HG03045 (cell line): Measurements from ENCODE around the gene GRIN2D.

Experiments used
- ATAC-seq: cut with Tn5 transposase; IDR thresholded peaks from one replicate; pipeline ENCODE4 v1.9.1; 2021; ENCODE audit warnings: mild to moderate bottlenecking, moderate library complexity; ENCODE audit not compliant: unreplicated experiment

The GRIN2D gene

DNA sequence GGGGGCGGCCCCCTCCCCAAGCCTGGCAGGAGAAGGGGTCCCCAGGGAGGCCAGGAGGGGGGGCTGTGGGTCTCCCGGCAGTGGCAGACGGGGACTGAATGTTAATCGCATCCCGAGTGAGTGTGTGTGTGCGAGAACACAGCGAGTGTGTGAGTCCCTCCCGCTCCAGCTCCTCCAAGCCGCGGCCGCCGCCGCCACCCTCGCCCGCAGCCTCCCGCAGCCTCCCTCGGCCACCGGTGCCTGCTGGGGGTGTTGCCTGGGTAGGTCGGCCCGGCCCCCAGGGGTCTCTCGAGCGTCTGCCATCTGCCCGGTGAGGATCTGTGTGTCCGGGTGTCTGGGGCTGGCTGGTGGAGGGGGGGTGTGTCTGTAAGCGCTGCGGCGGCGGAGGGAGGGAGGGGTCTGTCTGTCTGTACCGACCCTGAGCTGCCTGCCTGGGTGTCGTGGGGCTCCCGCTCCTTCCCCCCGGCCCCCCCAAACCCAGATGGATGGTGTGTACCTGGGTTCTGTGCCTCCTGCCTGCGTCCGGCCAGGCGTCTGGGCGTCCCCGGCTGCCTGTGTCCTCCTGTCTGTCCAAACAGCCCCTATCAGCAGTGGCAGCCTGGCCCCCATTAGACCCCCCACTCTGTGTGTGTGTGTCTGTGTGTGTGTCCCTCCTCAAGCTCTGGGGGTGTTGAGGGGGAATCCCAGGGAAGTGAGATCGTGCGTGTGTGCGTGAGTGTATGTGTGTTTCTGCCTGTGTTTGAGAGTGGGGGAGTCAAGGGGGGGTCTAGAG is at the start of gene GRIN2D:
TSS of gene GRIN2D (plus strand) at position 110 of the 772 bp plus-strand sequence. CDS start 4,725 bp downstream, outside the sequence.
- ATAC-seq = no peak

DNA sequence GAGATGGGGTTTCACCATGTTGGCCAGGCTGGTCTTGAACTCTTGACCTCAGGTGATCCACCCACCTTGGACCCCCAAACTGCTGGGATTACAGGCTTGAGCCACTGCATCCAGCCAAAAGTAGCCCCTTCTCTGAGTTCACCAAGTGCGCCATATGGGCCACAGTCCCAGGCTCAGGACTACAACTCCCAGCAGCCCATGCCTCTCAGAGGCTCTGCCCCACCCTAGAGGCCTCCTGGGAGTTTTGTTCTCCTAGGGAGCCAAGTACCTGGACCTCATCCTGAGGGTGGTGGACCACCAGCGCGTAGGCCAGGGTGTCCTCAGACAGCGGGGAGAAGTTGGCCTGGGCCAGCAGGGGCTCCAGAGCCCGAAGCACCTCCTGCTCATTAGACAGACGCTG is 48.6 kb upstream of the GRIN2D start:
- no peak for ATAC-seq

GRCh38 chr19:48346191-48346590 is 47.3 kb upstream of the GRIN2D start:
- ATAC-seq = no peak

DNA sequence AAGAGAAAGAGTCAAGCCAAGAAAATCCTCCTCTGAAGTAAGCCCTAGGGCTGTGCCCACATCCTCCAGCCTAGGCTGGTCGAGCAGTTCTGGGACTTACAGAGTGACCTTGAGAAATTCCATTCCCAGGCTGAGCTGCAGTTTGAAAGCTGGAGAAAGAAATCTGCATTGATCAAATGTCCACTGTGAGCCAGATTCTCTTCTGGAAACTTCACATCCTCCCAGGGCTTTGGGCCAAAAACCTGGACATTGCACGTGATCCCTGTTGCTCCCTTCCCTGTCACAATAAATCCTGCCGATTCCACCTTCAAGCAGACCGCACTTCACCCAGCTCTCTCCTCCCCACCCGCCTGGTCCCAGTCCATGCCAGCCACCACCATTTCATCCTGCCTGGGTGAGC is 45.4 kb upstream of the GRIN2D start:
- ATAC-seq = no peak

- ATAC-seq = no peak
Measured at GRCh38 chr19:48348737-48349136, 44.7 kb upstream of the GRIN2D start.

DNA sequence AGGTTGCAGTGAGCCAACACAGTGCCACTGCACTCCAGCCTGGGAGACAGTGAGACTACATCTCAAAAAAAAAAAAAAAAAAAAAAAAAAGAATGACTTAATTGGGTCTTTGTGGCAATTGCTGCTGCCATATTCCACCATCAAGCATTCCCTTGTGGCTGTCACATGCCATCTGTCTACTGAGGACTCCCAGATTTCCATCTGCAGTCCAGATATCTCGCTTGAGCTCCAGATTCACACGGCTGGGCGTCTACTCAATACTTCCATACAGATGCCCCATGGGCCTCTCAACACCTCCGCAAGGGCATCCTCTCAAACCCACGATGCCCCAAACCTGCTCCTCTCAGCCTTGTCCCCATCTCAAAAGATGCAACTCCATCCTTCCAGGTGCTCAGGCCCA is 42.6 kb upstream of the GRIN2D start:
- no peak for ATAC-seq

GRCh38 chr19:48351341-48351752 is 42.1 kb upstream of the GRIN2D start:
- ATAC-seq = no peak

DNA sequence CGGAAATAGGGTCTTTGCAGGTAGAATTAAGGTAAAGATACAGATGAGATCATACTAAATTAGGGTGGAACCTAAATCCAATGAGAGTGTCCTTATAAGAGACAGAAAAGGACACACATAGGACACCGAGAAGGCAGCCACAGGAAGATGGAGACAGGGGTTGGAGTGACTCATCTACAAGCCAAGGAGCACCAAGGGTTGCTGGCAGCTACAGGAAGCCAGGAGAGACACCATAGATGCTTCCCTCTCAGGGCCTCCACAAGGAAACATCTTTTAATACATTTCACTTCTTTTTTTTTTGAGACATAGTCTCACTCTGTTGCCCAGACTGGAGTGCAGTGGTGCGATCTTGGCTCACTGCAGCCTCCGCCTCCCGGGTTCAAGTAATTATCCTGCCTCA is 39.8 kb upstream of the GRIN2D start:
- ATAC-seq = no peak

DNA sequence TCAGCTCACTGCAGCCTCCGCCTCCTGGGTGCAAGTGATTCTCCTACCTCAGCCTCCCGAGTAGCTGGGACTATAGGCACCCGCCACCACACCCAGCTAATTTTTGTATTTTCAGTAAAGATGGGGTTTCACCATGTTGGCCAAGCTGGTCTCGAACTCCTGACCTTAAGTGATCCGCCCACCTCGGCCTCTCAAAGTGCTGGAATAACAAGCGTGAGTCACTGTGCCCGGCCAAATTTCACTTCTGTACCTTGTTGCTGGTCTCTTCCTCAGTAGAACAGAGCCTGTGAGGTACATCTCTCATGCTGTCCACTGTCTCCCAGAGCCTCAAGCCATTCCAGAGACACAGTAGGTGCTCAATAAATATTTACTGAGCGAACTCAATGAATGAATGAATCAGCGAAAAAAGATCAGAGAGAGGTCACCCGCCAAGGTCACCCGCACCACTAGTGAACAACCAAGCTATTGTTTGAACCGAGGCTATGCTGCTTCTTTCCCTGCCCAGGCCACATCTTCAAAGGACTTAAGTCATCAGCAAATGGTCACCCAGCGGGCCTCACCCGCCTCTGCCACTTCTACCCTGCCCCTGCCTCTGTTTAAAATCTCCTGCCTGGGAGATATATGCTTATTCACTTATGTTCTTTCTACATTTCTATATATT is 39.0 kb upstream of the GRIN2D start:
- no peak for ATAC-seq

DNA sequence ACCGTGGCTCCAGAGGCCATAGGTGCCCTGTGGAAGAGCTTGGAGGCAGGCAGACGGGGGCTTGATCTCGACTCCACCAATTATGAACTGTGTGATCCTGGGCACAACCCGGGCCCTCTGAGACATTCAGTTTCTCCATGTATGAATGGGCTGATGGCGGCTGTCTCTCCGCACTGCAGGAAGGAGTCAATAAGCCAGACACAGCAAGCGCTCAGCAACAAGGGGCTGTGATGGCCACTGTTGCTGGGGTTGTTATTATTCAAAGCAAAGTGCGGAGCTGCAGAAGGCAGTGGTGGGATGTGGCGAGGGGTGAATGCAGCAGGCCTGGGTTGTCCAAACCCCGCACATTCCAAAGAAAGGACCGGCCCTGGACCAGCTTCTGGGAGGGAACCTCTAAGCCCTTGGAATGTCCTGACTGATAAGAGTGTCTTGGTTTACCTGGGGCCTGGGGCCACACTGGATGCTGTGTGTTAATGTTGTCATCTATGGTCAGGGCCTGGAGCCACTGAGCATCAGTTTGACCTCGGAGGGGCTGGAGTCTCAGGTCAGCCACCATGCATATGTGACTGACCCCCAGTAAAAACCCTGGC is 38.0 kb upstream of the GRIN2D start:
- ATAC-seq = no peak

GRCh38 chr19:48359123-48359522 is 34.3 kb upstream of the GRIN2D start:
- ATAC-seq = no peak

GRCh38 chr19:48361912-48362311 is 31.6 kb upstream of the GRIN2D start:
- ATAC-seq = no peak

- ATAC-seq = peak; percentile 46
Measured at GRCh38 chr19:48362716-48363499, 30.6 kb upstream of the GRIN2D start.

DNA sequence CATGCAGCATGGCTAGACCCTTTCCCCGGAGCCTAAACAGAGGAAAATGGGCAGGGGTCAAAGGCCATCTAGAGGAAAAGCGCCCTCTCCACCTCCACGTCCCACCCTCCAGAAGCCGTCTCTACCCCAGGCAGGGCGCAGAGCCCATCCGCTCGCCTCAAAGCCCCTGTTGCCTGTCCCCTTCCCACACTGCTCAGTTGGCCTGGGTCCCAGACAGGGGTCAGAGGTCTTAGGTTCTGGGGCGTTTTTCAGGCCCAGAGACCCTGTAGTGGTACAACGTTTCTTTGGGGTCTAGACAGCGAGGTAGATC is 30.0 kb upstream of the GRIN2D start:
- ATAC-seq = peak; percentile 18

- peak; percentile 78 for ATAC-seq
Measured at GRCh38 chr19:48363810-48364597, 29.5 kb upstream of the GRIN2D start, which contains the start of the genes SYNGR4 and TMEM143. SYNGR4 (plus strand) TSS chr19:48364367; CDS start chr19:48365843, 1,476 bp downstream. TMEM143 (minus strand) TSS chr19:48363940; CDS start chr19:48363920, 20 bp downstream.

DNA sequence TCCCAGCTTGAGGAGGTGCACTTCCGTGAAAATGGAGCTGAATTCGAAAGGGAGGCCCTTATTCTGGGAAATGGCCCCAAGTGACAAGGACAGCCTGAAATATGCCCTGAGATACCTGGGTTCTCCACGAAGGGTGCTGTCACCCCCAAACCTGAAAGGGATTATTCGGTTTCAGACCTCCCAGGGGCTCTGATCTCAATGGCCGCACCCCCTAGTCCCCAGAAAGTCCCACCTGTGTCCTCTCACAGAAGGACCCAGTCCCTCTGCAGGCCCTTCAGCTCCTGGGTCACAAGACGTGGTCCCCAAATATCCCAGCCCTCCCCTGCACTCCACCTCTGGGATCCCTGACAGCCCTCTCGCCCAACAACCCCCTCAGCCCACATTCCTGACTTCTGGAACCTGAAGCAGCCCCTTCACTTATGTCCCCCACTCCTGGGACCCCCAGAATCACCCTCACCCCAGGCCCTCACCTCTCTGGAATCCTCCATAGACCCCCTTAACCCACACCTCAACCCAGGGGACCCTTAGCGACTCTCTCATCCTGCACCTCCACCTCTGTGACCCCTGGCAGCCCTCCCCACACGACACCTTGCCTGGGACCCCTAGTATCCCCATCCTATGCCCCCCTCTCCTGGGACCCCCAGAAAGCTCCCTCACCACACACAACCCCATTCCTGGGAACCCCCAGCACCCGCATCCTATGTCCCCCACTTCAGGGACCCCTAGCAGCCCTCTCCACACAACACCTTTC is 28.7 kb upstream of the GRIN2D start:
- no peak for ATAC-seq

- ATAC-seq = no peak
Measured at GRCh38 chr19:48365602-48366001, 27.9 kb upstream of the GRIN2D start.

- ATAC-seq = no peak
Measured at GRCh38 chr19:48367855-48368254, 25.6 kb upstream of the GRIN2D start.

DNA sequence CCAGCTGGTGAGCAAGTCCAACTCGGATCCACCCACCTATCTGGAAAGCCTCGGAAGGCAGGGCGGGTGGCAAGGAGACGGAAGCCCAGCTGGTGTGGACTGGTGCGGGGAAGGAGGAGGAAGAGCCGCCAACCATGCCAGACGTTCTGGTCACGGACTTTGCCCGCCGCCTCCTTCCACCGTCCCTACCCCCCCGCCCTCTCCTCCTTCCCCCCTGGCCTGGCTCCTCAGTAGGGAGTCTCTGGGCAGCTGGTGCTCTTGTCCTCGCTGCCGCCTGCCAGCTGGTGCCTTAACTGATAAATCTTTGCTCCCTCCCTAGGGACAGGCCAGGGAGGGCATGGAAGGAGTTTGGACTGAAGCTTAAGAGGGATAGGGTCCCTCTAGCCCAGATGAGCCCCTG is 24.5 kb upstream of the GRIN2D start:
- ATAC-seq = no peak

- no peak for ATAC-seq
Measured at GRCh38 chr19:48370955-48371354, 22.5 kb upstream of the GRIN2D start.
